ENCODE measurements around the gene GFRA4. TPM values are rescaled to one million over a fixed set of nuclear protein-coding genes. Genes with fewer than 3 reads are reported as not detected.

GFRA4 gene
- total RNA-seq, 2 experiments from 2014 or later = not detected

GRCh38 chr20:3669710-3670367 lies 6.6 kb upstream of the GFRA4 start:
- POLR2A ChIA-PET = no interaction called here
- no peak for DNase-seq
- Mint-ChIP-seq H3K4me3 (no peak overlapping the region), H3K4me1 (ENCODE audit: low read depth) (peaks cover 17% of the 10 kb centered on the region), H3K9me3 (no peaks in the 10 kb centered on the region), H3K36me3 (no peaks in the 10 kb centered on the region), H3K27me3 (peaks cover 31% of the 10 kb centered on the region), H3K27ac (no peak overlapping the region)
- intact Hi-C loops (cut with micrococcal nuclease) = no loop called here
- CTCF ChIA-PET = no interaction called here

- CTCF ChIA-PET = interaction anchor here (1.3 to 2.7 kb wide), 3 partner anchors 10 to 43 kb away, joined by 4 to 15 read pairs (median 11); no protein-coding TSS in a partner anchor
These were observed 4.3 kb upstream of the GFRA4 start for GRCh38 chr20:3667434-3668037.

GRCh38 chr20:3663858-3664257 lies 659 bp upstream of the GFRA4 start:
- DNase-seq = no peak
- ChIA-PET POLR2A (no interaction called here), CTCF (interaction anchor here (2.1 kb wide), 1 partner anchor 13 kb away, joined by 6 read pairs; no protein-coding TSS in a partner anchor)
- H3K27ac Mint-ChIP-seq = no peak overlapping the region
- intact Hi-C loops (cut with micrococcal nuclease) = no loop called here
- H3K36me3 Mint-ChIP-seq = no peaks in the 10 kb centered on the region
- H3K27me3 Mint-ChIP-seq = peaks cover 29% of the 10 kb centered on the region
- no peak overlapping the region for H3K4me3 Mint-ChIP-seq
- no peaks in the 10 kb centered on the region for H3K9me3 Mint-ChIP-seq
- peaks cover 21% of the 10 kb centered on the region for H3K4me1 Mint-ChIP-seq (ENCODE audit: low read depth)

More at GRCh38 chr20:3667434-3668037, 4.3 kb upstream of the GFRA4 start:
- no peak overlapping the region for H3K4me3 Mint-ChIP-seq
- H3K36me3 Mint-ChIP-seq = no peaks in the 10 kb centered on the region
- DNase-seq = no peak
- POLR2A ChIA-PET = no interaction called here
- H3K4me1 Mint-ChIP-seq (ENCODE audit: low read depth) = peaks cover 14% of the 10 kb centered on the region
- peaks cover 24% of the 10 kb centered on the region for H3K27me3 Mint-ChIP-seq
- intact Hi-C loops (cut with micrococcal nuclease) = no loop called here
- H3K9me3 Mint-ChIP-seq = no peaks in the 10 kb centered on the region
- no peak overlapping the region for H3K27ac Mint-ChIP-seq

- Mint-ChIP-seq H3K9me3 (no peaks in the 10 kb centered on the region), H3K27me3 (peaks cover 31% of the 10 kb centered on the region)
These were observed 1.2 kb downstream of the GFRA4 start for GRCh38 chr20:3661814-3662665.

GRCh38 chr20:3661060-3661813 lies 2.0 kb downstream of the GFRA4 start:
- peaks cover 31% of the 10 kb centered on the region for H3K27me3 Mint-ChIP-seq
- H3K9me3 Mint-ChIP-seq = no peaks in the 10 kb centered on the region
- intact Hi-C loops (cut with micrococcal nuclease) = no loop called here
- H3K4me1 Mint-ChIP-seq (ENCODE audit: low read depth) = peaks cover 15% of the 10 kb centered on the region
- POLR2A ChIA-PET = no interaction called here
- no peaks in the 10 kb centered on the region for H3K36me3 Mint-ChIP-seq
- H3K4me3 Mint-ChIP-seq = no peak overlapping the region
- DNase-seq = peak; percentile 7
- CTCF ChIA-PET = no interaction called here
- H3K27ac Mint-ChIP-seq = no peak overlapping the region

More at GRCh38 chr20:3661814-3662665, 1.2 kb downstream of the GFRA4 start:
- H3K4me1 Mint-ChIP-seq (ENCODE audit: low read depth) = peaks cover 20% of the 10 kb centered on the region
- ChIA-PET POLR2A (no interaction called here), CTCF (interaction anchor here (2.1 kb wide), 1 partner anchor 14 kb away, joined by 6 read pairs; no protein-coding TSS in a partner anchor)
- DNase-seq = no peak
- H3K36me3 Mint-ChIP-seq = no peaks in the 10 kb centered on the region
- intact Hi-C loops (cut with micrococcal nuclease) = no loop called here
- H3K27ac Mint-ChIP-seq = no peak overlapping the region
- no peak overlapping the region for H3K4me3 Mint-ChIP-seq

- peaks cover 31% of the 10 kb centered on the region for H3K27me3 Mint-ChIP-seq
- no peaks in the 10 kb centered on the region for H3K36me3 Mint-ChIP-seq
- H3K4me1 Mint-ChIP-seq (ENCODE audit: low read depth) = peaks cover 9% of the 10 kb centered on the region
These were observed 2.7 kb downstream of the GFRA4 start for GRCh38 chr20:3660262-3661059.

GRCh38 chr20:3659492-3660261 lies 3.5 kb downstream of the GFRA4 start:
- DNase-seq = peak; percentile 12
- H3K4me3 Mint-ChIP-seq = no peak overlapping the region
- peaks cover 31% of the 10 kb centered on the region for H3K27me3 Mint-ChIP-seq
- H3K4me1 Mint-ChIP-seq (ENCODE audit: low read depth) = peaks cover 9% of the 10 kb centered on the region
- POLR2A ChIA-PET = no interaction called here
- intact Hi-C loops (cut with micrococcal nuclease) = no loop called here
- H3K9me3 Mint-ChIP-seq = no peaks in the 10 kb centered on the region
- CTCF ChIA-PET = interaction anchor here (1.0 to 1.6 kb wide), 2 partner anchors 17 to 37 kb away, joined by 3 to 7 read pairs; no protein-coding TSS in a partner anchor
- H3K27ac Mint-ChIP-seq = no peak overlapping the region
- H3K36me3 Mint-ChIP-seq = no peaks in the 10 kb centered on the region

More at GRCh38 chr20:3660262-3661059, 2.7 kb downstream of the GFRA4 start:
- no peak overlapping the region for H3K27ac Mint-ChIP-seq
- peak; percentile 9 for DNase-seq
- intact Hi-C loops (cut with micrococcal nuclease) = no loop called here
- H3K9me3 Mint-ChIP-seq = no peaks in the 10 kb centered on the region
- POLR2A ChIA-PET = no interaction called here
- no peak overlapping the region for H3K4me3 Mint-ChIP-seq
- CTCF ChIA-PET = no interaction called here

GRCh38 chr20:3658716-3659491 lies 4.3 kb downstream of the GFRA4 start:
- DNase-seq = peak; percentile 61
- intact Hi-C loops (cut with micrococcal nuclease) = no loop called here
- H3K27me3 Mint-ChIP-seq = peaks cover 31% of the 10 kb centered on the region
- H3K27ac Mint-ChIP-seq = no peak overlapping the region
- peaks cover under 1% of the 10 kb centered on the region for H3K9me3 Mint-ChIP-seq
- peaks cover 9% of the 10 kb centered on the region for H3K4me1 Mint-ChIP-seq (ENCODE audit: low read depth)
- no peak overlapping the region for H3K4me3 Mint-ChIP-seq
- POLR2A ChIA-PET = no interaction called here
- CTCF ChIA-PET = interaction anchor here (1.0 to 1.6 kb wide), 2 partner anchors 18 to 38 kb away, joined by 3 to 7 read pairs; no protein-coding TSS in a partner anchor
- H3K36me3 Mint-ChIP-seq = no peaks in the 10 kb centered on the region

GRCh38 chr20:3658019-3658715 lies 5.0 kb downstream of the GFRA4 start:
- Mint-ChIP-seq H3K9me3 (peaks cover 8% of the 10 kb centered on the region), H3K27ac (no peak overlapping the region), H3K27me3 (peaks cover 31% of the 10 kb centered on the region), H3K4me1 (ENCODE audit: low read depth) (peaks cover 9% of the 10 kb centered on the region), H3K4me3 (no peak overlapping the region), H3K36me3 (no peaks in the 10 kb centered on the region)
- ChIA-PET POLR2A (no interaction called here), CTCF (interaction anchor here (0.9 to 1.6 kb wide), 3 partner anchors 19 to 53 kb away, joined by 3 to 7 read pairs (median 3); no protein-coding TSS in a partner anchor)
- intact Hi-C loops (cut with micrococcal nuclease) = no loop called here
- DNase-seq = no peak

GRCh38 chr20:3655131-3655405 lies 8.1 kb downstream of the GFRA4 start:
- no peak for DNase-seq
- H3K9me3 Mint-ChIP-seq = peaks cover 9% of the 10 kb centered on the region
- H3K4me1 Mint-ChIP-seq (ENCODE audit: low read depth) = peaks cover 9% of the 10 kb centered on the region
- H3K27ac Mint-ChIP-seq = no peak overlapping the region
- no peak overlapping the region for H3K4me3 Mint-ChIP-seq
- H3K36me3 Mint-ChIP-seq = no peaks in the 10 kb centered on the region
- CTCF ChIA-PET = no interaction called here
- peaks cover 11% of the 10 kb centered on the region for H3K27me3 Mint-ChIP-seq
- intact Hi-C loops (cut with micrococcal nuclease) = no loop called here
- POLR2A ChIA-PET = no interaction called here
